GM21526 (cell line): ENCODE data around the gene LRCH3.

Experiments
- ATAC-seq: cut with Tn5 transposase; IDR thresholded peaks from one replicate; pipeline ENCODE4 v1.9.1; 2021; ENCODE audit warnings: moderate library complexity; ENCODE audit not compliant: unreplicated experiment, low FRiP score

Gene LRCH3

GRCh38 chr3:197791113-197791891 lies at the start of gene LRCH3:
LRCH3 (plus strand) TSS chr3:197791254; CDS start chr3:197791279, 25 bp downstream.
- peak; percentile 70 for ATAC-seq

GRCh38 chr3:197742787-197743186 lies 48.3 kb upstream of the LRCH3 start:
- no peak for ATAC-seq

GRCh38 chr3:197746209-197746608 lies 44.8 kb upstream of the LRCH3 start:
- no peak for ATAC-seq

GRCh38 chr3:197746801-197747237 lies 44.2 kb upstream of the LRCH3 start:
- ATAC-seq, result no peak

DNA sequence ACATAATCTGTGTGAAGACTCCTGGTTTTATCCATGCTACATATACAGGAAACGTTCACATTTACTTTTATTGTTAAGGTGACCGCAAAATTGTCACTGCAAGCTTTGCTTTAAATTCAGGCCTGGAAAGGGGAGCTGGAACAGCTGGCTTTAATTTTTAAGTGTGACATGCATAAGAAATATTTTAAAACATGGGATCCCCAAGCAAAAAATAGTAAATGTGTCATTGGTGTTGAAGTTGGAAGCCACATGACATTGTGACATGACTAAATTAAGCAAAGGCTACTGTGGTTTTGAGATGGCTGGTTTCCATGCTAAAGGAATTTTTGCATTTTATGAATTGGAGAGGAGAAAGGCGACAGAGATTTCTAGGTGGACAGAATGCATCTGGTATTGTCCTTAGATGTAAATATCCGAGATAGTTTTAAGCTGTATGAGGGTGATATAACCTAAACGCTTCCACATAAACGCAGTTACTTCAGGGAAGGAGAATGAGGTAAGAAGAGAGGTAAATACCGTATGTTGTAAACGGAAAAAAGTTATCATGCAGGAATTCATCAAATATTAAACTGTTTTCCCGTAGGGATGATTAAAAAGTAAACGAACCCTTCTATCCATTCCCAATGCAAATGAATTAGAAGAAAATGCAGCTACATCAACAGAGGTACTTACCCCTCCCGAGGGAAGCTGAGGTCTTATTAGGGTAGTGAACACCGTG lies 42.3 kb upstream of the LRCH3 start:
- ATAC-seq, result no peak

GRCh38 chr3:197749315-197749600 lies 41.8 kb upstream of the LRCH3 start:
- ATAC-seq, result peak; percentile 33

- peak; percentile 74 for ATAC-seq
These were observed 41.3 kb upstream of the LRCH3 start, which contains the start of gene FYTTD1 for GRCh38 chr3:197749601-197750395. FYTTD1 (plus strand) TSS chr3:197749883; CDS start chr3:197749972, 89 bp downstream.

- ATAC-seq, result peak; percentile 49
These were observed 40.6 kb upstream of the LRCH3 start for GRCh38 chr3:197750396-197750831.

GRCh38 chr3:197750858-197751737 lies 40.0 kb upstream of the LRCH3 start:
- ATAC-seq, result no peak

DNA sequence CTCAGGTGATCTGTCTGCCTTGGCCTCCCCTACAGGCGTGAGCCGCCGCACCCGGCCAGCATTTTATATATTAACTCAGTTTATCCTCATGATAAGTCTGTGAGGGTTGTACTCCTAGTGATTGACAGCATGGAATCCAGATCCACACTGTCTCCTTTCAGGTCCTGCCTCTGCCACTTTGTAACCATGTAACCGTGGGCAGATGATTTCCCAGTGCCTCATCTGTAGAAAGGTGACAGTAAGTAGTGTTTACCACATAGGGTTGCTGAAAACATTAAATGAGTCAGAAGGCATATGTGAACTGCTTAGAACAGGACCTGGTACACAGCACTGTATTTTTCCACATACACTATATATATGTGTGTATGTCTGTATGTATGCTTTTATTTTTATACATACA lies 38.9 kb upstream of the LRCH3 start:
- ATAC-seq, result no peak

- no peak for ATAC-seq
These were observed 37.8 kb upstream of the LRCH3 start for GRCh38 chr3:197753263-197753662.

DNA sequence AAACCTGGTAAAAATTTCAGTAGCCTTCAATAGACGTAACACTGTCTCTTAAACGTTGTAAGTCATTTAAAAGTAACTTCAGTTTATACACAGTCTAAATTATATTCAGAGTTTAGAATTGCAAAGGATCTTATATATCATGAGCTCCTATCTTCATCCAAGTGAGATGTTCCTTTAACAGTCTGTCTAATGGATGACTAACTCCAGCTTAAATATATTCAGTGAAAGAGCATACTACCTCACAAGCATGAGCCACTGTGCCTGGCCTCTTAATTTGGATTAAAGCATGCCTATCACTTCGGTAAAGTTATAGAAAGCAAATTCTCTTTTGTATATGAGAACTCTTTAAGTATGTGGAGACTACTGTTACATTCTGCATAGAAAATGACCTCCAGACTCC lies 34.4 kb upstream of the LRCH3 start:
- no peak for ATAC-seq

DNA sequence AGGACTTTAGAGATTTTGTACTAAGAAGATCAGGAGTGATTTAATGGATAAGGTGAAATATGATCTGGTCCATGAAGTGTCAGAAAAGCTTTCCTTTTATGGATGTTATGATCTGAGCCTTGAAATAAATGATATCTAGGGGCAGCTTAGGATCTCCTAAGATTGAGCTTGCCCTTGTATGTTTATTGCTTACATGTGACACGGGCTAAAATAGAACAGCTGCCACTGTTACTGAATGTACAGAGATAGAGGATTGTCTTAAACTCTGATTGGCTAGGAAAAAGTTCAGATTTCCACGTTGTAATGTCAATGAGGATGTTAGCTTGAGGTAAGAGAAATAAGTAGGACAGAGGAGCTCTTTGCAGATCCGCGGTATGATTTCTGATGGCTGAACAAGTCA lies 32.5 kb upstream of the LRCH3 start:
- no peak for ATAC-seq

- no peak for ATAC-seq
These were observed 29.3 kb upstream of the LRCH3 start for GRCh38 chr3:197761784-197762183.

DNA sequence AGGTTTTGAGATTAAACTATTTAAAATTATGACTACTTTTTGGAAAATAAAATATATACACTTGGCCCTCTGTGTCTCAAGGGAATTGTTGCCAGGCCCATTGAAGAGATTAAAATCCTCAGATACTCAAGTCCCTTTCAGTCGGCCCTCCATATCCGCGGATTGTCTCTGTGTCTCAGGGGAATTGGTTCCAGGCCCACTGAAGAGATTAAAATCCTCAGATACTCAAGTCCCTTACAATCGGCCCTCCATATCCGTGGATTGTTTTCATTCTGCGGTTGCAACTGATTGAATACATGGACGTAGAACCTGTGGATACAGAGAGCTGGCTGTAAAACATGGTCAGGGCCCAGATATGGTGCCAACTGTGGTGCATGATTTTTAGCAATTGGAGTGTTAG lies 15.7 kb upstream of the LRCH3 start:
- ATAC-seq, result no peak

DNA sequence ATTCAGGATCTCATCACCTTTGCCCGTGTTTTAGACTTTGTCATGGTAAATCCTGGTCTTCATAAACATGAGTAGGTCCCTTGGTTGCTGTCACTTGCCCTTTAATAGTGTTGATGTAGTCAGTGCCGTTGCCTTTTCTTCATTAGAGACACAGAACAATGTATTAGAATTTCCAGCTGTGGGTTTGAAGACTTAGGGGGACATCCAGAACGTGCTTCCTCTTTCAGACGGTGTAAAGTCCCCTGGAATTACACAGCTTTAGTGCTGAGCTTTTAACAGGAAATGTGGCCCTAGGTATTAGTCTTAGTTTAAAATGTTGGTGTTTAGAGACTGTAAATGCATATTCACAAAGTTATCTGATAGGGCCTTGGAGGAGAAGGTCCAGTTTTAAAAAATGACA lies 8.8 kb upstream of the LRCH3 start:
- no peak for ATAC-seq

DNA sequence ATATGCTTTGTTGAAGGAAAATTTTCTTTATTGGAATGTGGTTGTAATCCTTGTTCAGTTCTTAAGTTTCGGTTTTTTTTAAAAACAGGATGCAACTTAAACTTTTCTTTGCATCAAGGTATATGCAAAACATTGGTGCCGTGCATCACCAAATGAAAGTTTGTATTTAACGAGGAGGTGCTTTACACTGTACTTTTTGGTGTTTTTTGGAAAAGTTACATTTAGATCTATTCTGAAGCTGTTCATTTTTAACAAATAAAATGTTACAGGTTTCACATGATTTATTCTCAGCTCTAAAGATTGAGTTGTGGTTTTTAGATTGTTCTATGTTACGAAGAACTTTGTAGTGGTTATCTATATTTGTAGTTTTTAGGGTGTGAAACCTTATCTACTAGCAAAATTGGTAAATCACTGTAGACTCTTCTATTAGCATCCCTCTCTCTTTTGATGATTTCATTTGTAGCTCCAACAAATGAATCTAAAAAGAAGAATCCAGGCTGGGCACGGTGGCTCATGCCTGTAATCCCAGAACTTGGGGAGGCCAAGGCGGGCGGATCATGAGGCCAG lies 7.0 kb upstream of the LRCH3 start:
- no peak for ATAC-seq

GRCh38 chr3:197787412-197787811 lies 3.6 kb upstream of the LRCH3 start:
- no peak for ATAC-seq

DNA sequence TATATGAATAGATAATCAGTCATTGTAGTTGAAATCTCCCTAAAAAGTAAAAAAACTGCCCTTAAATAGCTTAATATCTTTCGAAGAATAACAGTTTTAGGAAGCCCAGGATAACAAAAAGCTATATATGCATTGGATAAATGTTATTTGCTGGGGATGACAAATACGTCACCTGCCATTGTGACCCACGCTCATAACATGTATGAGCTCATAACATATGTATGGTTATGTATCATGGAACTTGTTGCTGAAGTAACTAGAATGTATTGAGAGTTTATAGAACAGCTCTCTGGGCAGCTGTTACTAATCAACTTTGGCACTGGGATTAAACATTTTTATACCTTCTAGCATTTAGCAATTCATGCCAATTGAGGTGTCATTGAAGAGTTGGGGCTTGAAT lies 1.7 kb upstream of the LRCH3 start:
- ATAC-seq, result no peak

- no peak for ATAC-seq
These were observed 1.0 kb upstream of the LRCH3 start for GRCh38 chr3:197790033-197790432.
